SK-N-SH (cell line): Measurements from ENCODE around the gene CTSA. TPM values are rescaled to one million over a fixed set of nuclear protein-coding genes. Genes with fewer than 3 reads are reported as not detected.

Experiments
- CTCF ChIA-PET: fragments of 300-600, 350-600 bp; formaldehyde crosslinking; extraction: SDS; loops from one replicate; lab custom pipeline; 2021; lab: Yijun Ruan, JAX
- POLR2A ChIA-PET: fragments of 350-600 bp; sonication (Branson Sonifier 250); formaldehyde crosslinking; extraction: SDS; loops from one replicate; lab custom pipeline; 2020; ENCODE audit warnings: antibody characterized with exemption, inconsistent platforms; lab: Yijun Ruan, JAX
- DNase-seq: peaks from one replicate; pipeline ENCODE4 v3.0.0; 2012
- H2AFZ ChIP-seq: fragments of 200-600 bp; sonication (generic); 2 replicates; pipeline ENCODE4 v1.8.1; 2016; ENCODE audit warnings: antibody characterized with exemption, mild to moderate bottlenecking, low read depth
- H3F3A ChIP-seq: fragments of 200-600 bp; sonication (generic); replicated peaks from 2 replicates; pipeline ENCODE3; 2016; ENCODE audit warnings: antibody characterized with exemption, mild to moderate bottlenecking; ENCODE audit not compliant: insufficient read depth
- H3K27ac ChIP-seq, 2 experiments: fragments of 200-500 bp in 1 of 2; fragments of 200-600 bp in 1 of 2; sonication (Bioruptor generic) in 1 of 2; sonication (generic), shearing (Covaris generic) in 1 of 2; 2 replicates each; pipeline versions ENCODE4 v1.5.1 to v1.6.1; 2014 to 2016; ENCODE audit warnings: low read depth in 2 of 2, inconsistent platforms in 1 of 2, low read length in 1 of 2, mild to moderate bottlenecking in 1 of 2, mixed read lengths in 1 of 2
- H3K27me3 ChIP-seq: fragments of 200-600 bp; sonication (generic), shearing (Covaris generic); 2 replicates; pipeline ENCODE4 v1.6.1; 2016; ENCODE audit warnings: mixed run types; ENCODE audit not compliant: insufficient read depth
- H3K36me3 ChIP-seq, 2 experiments: fragments of 200-500 bp in 1 of 2; fragments of 200-600 bp in 1 of 2; sonication (Bioruptor generic) in 1 of 2; sonication (generic) in 1 of 2; replicated peaks in 1 of 2; 2 replicates each; pipeline versions ENCODE3 to v1.5.1; 2014 to 2016; ENCODE audit warnings: low read length in 1 of 2, mild to moderate bottlenecking in 1 of 2; ENCODE audit not compliant: insufficient read depth in 2 of 2, control insufficient read depth in 1 of 2
- H3K4me1 ChIP-seq, 2 experiments: fragments of 200-500 bp in 1 of 2; fragments of 200-600 bp in 1 of 2; sonication (Bioruptor generic) in 1 of 2; sonication (generic), shearing (Covaris generic) in 1 of 2; 2 replicates each; pipeline versions ENCODE4 v1.5.1 to v1.6.1; 2014 to 2016; ENCODE audit warnings: low read depth in 1 of 2, low read length in 1 of 2, mixed run types in 1 of 2; ENCODE audit not compliant: insufficient read depth in 2 of 2, control insufficient read depth in 1 of 2
- H3K4me2 ChIP-seq: fragments of 200-600 bp; sonication (generic), shearing (Covaris generic); 2 replicates; pipeline ENCODE4 v1.6.1; 2017; ENCODE audit warnings: mixed run types
- H3K4me3 ChIP-seq, 2 experiments: fragments of 200-500 bp in 1 of 2; fragments of 200-600 bp in 1 of 2; sonication (Bioruptor generic) in 1 of 2; sonication (generic), shearing (Covaris generic) in 1 of 2; 2 replicates each; pipeline versions ENCODE4 v1.5.1 to v1.8.1; 2014 to 2016; ENCODE audit warnings: low read depth in 2 of 2, inconsistent platforms in 1 of 2, low read length in 1 of 2, mild to moderate bottlenecking in 1 of 2, mixed read lengths in 1 of 2, moderate library complexity in 1 of 2
- H3K79me2 ChIP-seq: fragments of 200-600 bp; sonication (generic); 2 replicates; pipeline ENCODE4 v1.8.1; 2017; ENCODE audit warnings: mild to moderate bottlenecking; ENCODE audit not compliant: insufficient read depth
- H3K9ac ChIP-seq: fragments of 200-600 bp; sonication (generic); 2 replicates; pipeline ENCODE4 v1.6.1; 2017; ENCODE audit warnings: mixed run types
- H3K9me2 ChIP-seq: fragments of 200-600 bp; sonication (generic); 2 replicates; pipeline ENCODE4 v1.6.1; 2017; ENCODE audit warnings: mixed run types
- H3K9me3 ChIP-seq: fragments of 200-600 bp; sonication (generic); 2 replicates; pipeline ENCODE4 v1.6.1; 2017; ENCODE audit warnings: mixed run types, mild to moderate bottlenecking, moderate library complexity
- H4K20me1 ChIP-seq: fragments of 200-600 bp; sonication (generic); 2 replicates; pipeline ENCODE4 v1.6.1; 2017; ENCODE audit warnings: mild to moderate bottlenecking, mixed run types; ENCODE audit not compliant: insufficient read depth
- CHD2 ChIP-seq: fragments of 150-350 bp; IDR thresholded peaks from 2 replicates; pipeline ENCODE4 v1.6.1; 2018; ENCODE audit warnings: low read length; ENCODE audit not compliant: partially characterized antibody
- CTCF ChIP-seq: fragments of 200-600 bp; sonication (generic); IDR thresholded peaks from 2 replicates; pipeline ENCODE4 v1.6.1; 2017; ENCODE audit warnings: antibody characterized with exemption, mild to moderate bottlenecking, moderate library complexity
- ELF1 ChIP-seq: IDR thresholded peaks from 2 replicates; pipeline ENCODE4 v1.4.0; 2012
- FOSL2 ChIP-seq: IDR thresholded peaks from 2 replicates; pipeline ENCODE4 v1.4.0; 2012; ENCODE audit warnings: low read depth, mild to moderate bottlenecking, moderate library complexity, borderline replicate concordance
- JUND ChIP-seq: IDR thresholded peaks from 2 replicates; pipeline ENCODE4 v1.4.0; 2012
- MAX ChIP-seq: IDR thresholded peaks from 2 replicates; pipeline ENCODE4 v1.4.0; 2012; ENCODE audit warnings: low read depth
- MEF2A ChIP-seq: IDR thresholded peaks from 2 replicates; pipeline ENCODE4 v1.4.0; 2012; ENCODE audit warnings: low read depth, borderline replicate concordance
- MXI1 ChIP-seq: IDR thresholded peaks from 2 replicates; pipeline ENCODE4 v1.6.1; 2012; ENCODE audit warnings: mild to moderate bottlenecking, low read depth, low read length, improper control_type of control experiment
- NFIC ChIP-seq: IDR thresholded peaks from 2 replicates; pipeline ENCODE4 v1.4.0; 2012; ENCODE audit warnings: borderline replicate concordance
- POLR2AphosphoS5 ChIP-seq: IDR thresholded peaks from 2 replicates; pipeline ENCODE4 v1.6.1; 2012; ENCODE audit warnings: low read depth, low read length
- RCOR1 ChIP-seq: fragments of 150-350 bp; IDR thresholded peaks from 2 replicates; pipeline ENCODE4 v1.6.1; 2017; ENCODE audit warnings: antibody characterized with exemption, low read length
- REST ChIP-seq: IDR thresholded peaks from 2 replicates; pipeline ENCODE4 v1.6.1; 2012; ENCODE audit warnings: mild to moderate bottlenecking, low read depth, low read length, moderate library complexity
- RFX5 ChIP-seq: IDR thresholded peaks from 2 replicates; pipeline ENCODE4 v1.6.1; 2012; ENCODE audit warnings: mild to moderate bottlenecking, improper control_type of control experiment, low read length
- RXRA ChIP-seq: IDR thresholded peaks from 2 replicates; pipeline ENCODE4 v1.4.0; 2012; ENCODE audit warnings: low read depth, mild to moderate bottlenecking, borderline replicate concordance
- SIN3A ChIP-seq: IDR thresholded peaks from 2 replicates; pipeline ENCODE4 v1.6.1; 2012; ENCODE audit warnings: low read depth, mild to moderate bottlenecking, low read length, moderate library complexity, borderline replicate concordance
- TAF1 ChIP-seq: IDR thresholded peaks from 2 replicates; pipeline ENCODE4 v1.6.1; 2012; ENCODE audit warnings: low read depth, mild to moderate bottlenecking, low read length, moderate library complexity, borderline replicate concordance
- TCF12 ChIP-seq: IDR thresholded peaks from 2 replicates; pipeline ENCODE4 v1.4.0; 2012
- USF1 ChIP-seq: IDR thresholded peaks from 2 replicates; pipeline ENCODE4 v1.4.0; 2012; ENCODE audit warnings: low read depth, borderline replicate concordance
- YY1 ChIP-seq: IDR thresholded peaks from 2 replicates; pipeline ENCODE4 v1.4.0; 2012; ENCODE audit warnings: low read depth, mild to moderate bottlenecking
- WGBS: methylation state at CpG from one replicate; pipeline ENCODE4 v1.1.6; 2017; ENCODE audit warnings: low lambda C conversion rate; 5-methylcytosine and 5-hydroxymethylcytosine counted together
- polyA plus RNA-seq, 3 experiments: library from polyadenylated mRNA; depleted of rRNA; stranded (reverse); fragments of >200 nt; gene quantifications; 2 replicates each; pipeline ENCODE4 v1.2.3, GENCODE V29; 2012
- TF ChIP-seq, protein P1 (sequence below): fragments of 150-350 bp; IDR thresholded peaks from 2 replicates; pipeline ENCODE4 v1.6.1; 2017; ENCODE audit warnings: antibody characterized with exemption, low read length, low read depth, borderline replicate concordance
- TF ChIP-seq, protein P2 (sequence below): IDR thresholded peaks from 2 replicates; pipeline ENCODE4 v1.4.0; 2012; ENCODE audit warnings: low read depth, borderline replicate concordance

The CTSA gene
- 338 and 363 TPM in 2 replicates for polyA plus RNA-seq (2012; rRNA removed)
- 162 and 242 TPM in 2 replicates for polyA plus RNA-seq (2012; cell fraction: cytosol; rRNA removed)
- polyA plus RNA-seq (2012; cell fraction: nucleus; rRNA removed): 656 and 683 TPM in 2 replicates

DNA sequence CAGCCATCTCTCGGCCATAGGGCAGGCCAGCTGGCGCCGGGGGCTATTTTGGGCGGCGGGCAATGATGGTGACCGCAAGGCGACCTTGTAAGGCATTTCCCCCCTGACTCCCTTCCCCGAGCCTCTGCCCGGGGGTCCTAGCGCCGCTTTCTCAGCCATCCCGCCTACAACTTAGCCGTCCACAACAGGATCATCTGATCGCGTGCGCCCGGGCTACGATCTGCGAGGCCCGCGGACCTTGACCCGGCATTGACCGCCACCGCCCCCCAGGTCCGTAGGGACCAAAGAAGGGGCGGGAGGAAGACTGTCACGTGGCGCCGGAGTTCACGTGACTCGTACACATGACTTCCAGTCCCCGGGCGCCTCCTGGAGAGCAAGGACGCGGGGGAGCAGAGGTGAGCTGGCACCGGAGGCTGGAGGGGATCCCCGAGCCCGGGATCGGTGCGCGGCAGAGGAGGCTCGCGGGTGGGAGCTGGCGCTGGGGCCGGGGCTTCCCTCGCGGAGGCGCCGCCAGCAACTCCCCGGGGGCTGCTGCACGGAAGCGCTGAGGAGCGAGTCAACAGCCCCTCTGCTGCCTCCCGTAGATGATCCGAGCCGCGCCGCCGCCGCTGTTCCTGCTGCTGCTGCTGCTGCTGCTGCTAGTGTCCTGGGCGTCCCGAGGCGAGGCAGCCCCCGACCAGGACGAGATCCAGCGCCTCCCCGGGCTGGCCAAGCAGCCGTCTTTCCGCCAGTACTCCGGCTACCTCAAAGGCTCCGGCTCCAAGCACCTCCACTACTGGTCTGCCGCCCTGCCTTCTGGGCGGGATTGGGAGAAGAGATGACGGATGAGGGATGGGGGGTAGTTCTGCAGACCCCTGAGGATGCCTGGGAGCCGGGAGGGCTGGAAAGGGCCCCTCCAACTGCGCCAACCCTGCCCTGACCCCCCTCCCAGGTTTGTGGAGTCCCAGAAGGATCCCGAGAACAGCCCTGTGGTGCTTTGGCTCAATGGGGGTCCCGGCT, at the start of gene CTSA, which contains the start of gene NEURL2:
CTSA (plus strand) TSS at position 351 of the 999 bp plus-strand sequence; CDS start at position 585, 234 bp downstream.
NEURL2 (minus strand) TSS at position 224 of the 999 bp plus-strand sequence; CDS start at position 7, 217 bp downstream.
- no peaks in the 10 kb centered on the region for H3K27me3 ChIP-seq
- no peaks in the 10 kb centered on the region for H3K9me2 ChIP-seq
- peaks cover 19% of the 10 kb centered on the region for H3K79me2 ChIP-seq
- H3K36me3 ChIP-seq: peaks cover 12 to 23% of the 10 kb centered on the region in 2 experiments
- H3K9ac ChIP-seq: peak within 1 kb of the TSS; percentile 82
- H4K20me1 ChIP-seq: no peaks in the 10 kb centered on the region
- H3K9me3 ChIP-seq: no peaks in the 10 kb centered on the region
- peak within 1 kb of the TSS; percentile 58 to 89 for H3K27ac ChIP-seq
- peaks cover 0 to 9% of the 10 kb centered on the region in 2 experiments; a peak in 2 of 4 replicates for H3K4me1 ChIP-seq
- H3K4me3 ChIP-seq: peak within 1 kb of the TSS; percentile 78 to 90
- H2AFZ ChIP-seq: peak within 1 kb of the TSS; percentile 72
- under 1% methylated on average over 21 of the region's 78 CpGs for WGBS
- POLR2A ChIA-PET: interaction anchor here (0.8 to 2.8 kb wide), 11 partner anchors 10 to 80 kb away, joined by 3 to 26 read pairs (median 5); partner anchors contain the start of genes ACOT8, PCIF1, PLTP and SNX21
- H3F3A ChIP-seq: peaks cover 4% of the 10 kb centered on the region
- H3K4me2 ChIP-seq: peak within 1 kb of the TSS; percentile 94
- CTCF ChIA-PET: interaction anchor here (0.9 to 4.5 kb wide), 20 partner anchors 8 to 96 kb away, joined by 3 to 41 read pairs (median 9); partner anchors contain the start of genes ACOT8, PCIF1 and ZSWIM1
- peak; percentile 99 for DNase-seq
- TF ChIP-seq ELF1 (no peak; the same call in none of the 2 replicates), MXI1 (peak; percentile 85), REST (peak; percentile 60; the same call in 1 of the 2 replicates), RCOR1 (peak; percentile 61; the same call in 1 of the 2 replicates), USF1 (peak; percentile 100), MAX (peak; percentile 91), CHD2 (peak; percentile 72), TCF12 (peak; percentile 49; the same call in 1 of the 2 replicates), JUND (peak; percentile 47; the same call in 1 of the 2 replicates), FOSL2 (peak; percentile 2; the same call in 1 of the 2 replicates), POLR2AphosphoS5 (peak; percentile 75), RFX5 (no peak), CTCF (no peak), SIN3A (peak; percentile 81; the same call in 1 of the 2 replicates), YY1 (peak; percentile 86), NFIC (peak; percentile 32), MEF2A (0 out of 2 replicates have a peak, but pooled peaks have one; percentile 9), RXRA (peak; percentile 90), TAF1 (peak; percentile 84)
- TF ChIP-seq, protein P1, sequence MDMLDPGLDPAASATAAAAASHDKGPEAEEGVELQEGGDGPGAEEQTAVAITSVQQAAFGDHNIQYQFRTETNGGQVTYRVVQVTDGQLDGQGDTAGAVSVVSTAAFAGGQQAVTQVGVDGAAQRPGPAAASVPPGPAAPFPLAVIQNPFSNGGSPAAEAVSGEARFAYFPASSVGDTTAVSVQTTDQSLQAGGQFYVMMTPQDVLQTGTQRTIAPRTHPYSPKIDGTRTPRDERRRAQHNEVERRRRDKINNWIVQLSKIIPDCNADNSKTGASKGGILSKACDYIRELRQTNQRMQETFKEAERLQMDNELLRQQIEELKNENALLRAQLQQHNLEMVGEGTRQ: peak; percentile 98
- TF ChIP-seq, protein P2, sequence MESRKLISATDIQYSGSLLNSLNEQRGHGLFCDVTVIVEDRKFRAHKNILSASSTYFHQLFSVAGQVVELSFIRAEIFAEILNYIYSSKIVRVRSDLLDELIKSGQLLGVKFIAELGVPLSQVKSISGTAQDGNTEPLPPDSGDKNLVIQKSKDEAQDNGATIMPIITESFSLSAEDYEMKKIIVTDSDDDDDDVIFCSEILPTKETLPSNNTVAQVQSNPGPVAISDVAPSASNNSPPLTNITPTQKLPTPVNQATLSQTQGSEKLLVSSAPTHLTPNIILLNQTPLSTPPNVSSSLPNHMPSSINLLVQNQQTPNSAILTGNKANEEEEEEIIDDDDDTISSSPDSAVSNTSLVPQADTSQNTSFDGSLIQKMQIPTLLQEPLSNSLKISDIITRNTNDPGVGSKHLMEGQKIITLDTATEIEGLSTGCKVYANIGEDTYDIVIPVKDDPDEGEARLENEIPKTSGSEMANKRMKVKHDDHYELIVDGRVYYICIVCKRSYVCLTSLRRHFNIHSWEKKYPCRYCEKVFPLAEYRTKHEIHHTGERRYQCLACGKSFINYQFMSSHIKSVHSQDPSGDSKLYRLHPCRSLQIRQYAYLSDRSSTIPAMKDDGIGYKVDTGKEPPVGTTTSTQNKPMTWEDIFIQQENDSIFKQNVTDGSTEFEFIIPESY: peak; percentile 25; the same call in 1 of the 2 replicates
